GM18861 (cell line): Measurements from ENCODE around the gene SORCS1.

ENCODE experiments used
- ATAC-seq: cut with Tn5 transposase; IDR thresholded peaks from one replicate; pipeline ENCODE4 v1.9.1; 2021; ENCODE audit not compliant: unreplicated experiment

SORCS1 gene

GRCh38 chr10:106619346-106619745, 545.2 kb downstream of the SORCS1 start:
- ATAC-seq = no peak

GRCh38 chr10:106618646-106619045, 545.9 kb downstream of the SORCS1 start:
- no peak for ATAC-seq

- ATAC-seq = no peak
Observed at GRCh38 chr10:106615081-106615480, 549.4 kb downstream of the SORCS1 start.

- ATAC-seq = no peak
Observed at GRCh38 chr10:106614293-106614692, 550.2 kb downstream of the SORCS1 start.

GRCh38 chr10:106612381-106612780, 552.1 kb downstream of the SORCS1 start:
- no peak for ATAC-seq

GRCh38 chr10:106609470-106610266, 554.8 kb downstream of the SORCS1 start:
- peak; percentile 42 for ATAC-seq

GRCh38 chr10:106608066-106608465, 556.4 kb downstream of the SORCS1 start:
- no peak for ATAC-seq

- no peak for ATAC-seq
Observed at GRCh38 chr10:106595281-106595680, 569.2 kb downstream of the SORCS1 start.

GRCh38 chr10:106593876-106594275, 570.6 kb downstream of the SORCS1 start:
- ATAC-seq = no peak

- ATAC-seq = no peak
Observed at GRCh38 chr10:106592396-106592795, 572.1 kb downstream of the SORCS1 start.

- no peak for ATAC-seq
Observed at GRCh38 chr10:106582291-106582690, 582.2 kb downstream of the SORCS1 start.

- no peak for ATAC-seq
Observed at GRCh38 chr10:106577756-106578155, 586.8 kb downstream of the SORCS1 start.

GRCh38 chr10:106577266-106577665, 587.2 kb downstream of the SORCS1 start:
- no peak for ATAC-seq

GRCh38 chr10:106576534-106576933, 588.0 kb downstream of the SORCS1 start:
- ATAC-seq = no peak

GRCh38 chr10:106573106-106573505, 591.4 kb downstream of the SORCS1 start:
- no peak for ATAC-seq

GRCh38 chr10:106571192-106571946, 593.1 kb downstream of the SORCS1 start:
- ATAC-seq = no peak

- ATAC-seq = no peak
Observed at GRCh38 chr10:106570268-106570667, 594.2 kb downstream of the SORCS1 start.

- no peak for ATAC-seq
Observed at GRCh38 chr10:106567629-106568028, 596.9 kb downstream of the SORCS1 start.

GRCh38 chr10:106566873-106567272, 597.6 kb downstream of the SORCS1 start:
- ATAC-seq = no peak

GRCh38 chr10:106565546-106565945, 599.0 kb downstream of the SORCS1 start:
- no peak for ATAC-seq

GRCh38 chr10:106563384-106563783, 601.1 kb downstream of the SORCS1 start:
- no peak for ATAC-seq

- ATAC-seq = no peak
Observed at GRCh38 chr10:106560925-106561640, 603.4 kb downstream of the SORCS1 start.
